ENCODE data around the gene PLXNA4. TPM values are rescaled to one million over a fixed set of nuclear protein-coding genes. Genes with fewer than 3 reads are reported as not detected.

Gene PLXNA4
- total RNA-seq, 2 donors from 2014 or later = 0.99 to 1.1 TPM

DNA sequence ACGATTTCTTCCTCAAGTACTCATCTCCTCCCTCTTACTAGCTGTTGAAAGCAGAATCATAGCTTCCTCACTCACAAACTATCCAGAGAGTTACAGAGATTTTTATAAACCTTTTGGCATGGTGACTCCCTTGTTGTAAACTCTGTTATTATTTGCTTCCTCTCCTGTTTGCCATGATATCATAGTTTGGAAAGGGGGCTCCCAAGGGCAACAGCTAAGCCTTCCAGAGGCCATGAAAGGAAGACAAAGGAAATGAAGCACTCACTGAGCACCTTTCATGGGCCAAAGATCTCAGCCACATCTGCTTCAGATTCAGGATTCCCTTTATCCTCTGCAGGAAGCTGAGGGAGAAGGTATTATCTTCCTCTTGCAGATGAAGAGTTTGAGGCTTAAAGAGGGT is 484.6 kb downstream of the PLXNA4 start:
- ATAC-seq (replicated peaks in 1 of 2) (no peak), DNase-seq (no peak)
- Mint-ChIP-seq H3K36me3 (ENCODE audit: insufficient read depth in 2 of 2) (no peaks in the 10 kb centered on the region), H3K4me3 (no peak overlapping the region), H3K9me3 (no peaks in the 10 kb centered on the region), H3K27me3 (ENCODE audit: low read depth) (peaks cover 5% of the 10 kb centered on the region), H3K4me1 (ENCODE audit: low read depth) (no peaks in the 10 kb centered on the region), H3K27ac (no peak overlapping the region)

DNA sequence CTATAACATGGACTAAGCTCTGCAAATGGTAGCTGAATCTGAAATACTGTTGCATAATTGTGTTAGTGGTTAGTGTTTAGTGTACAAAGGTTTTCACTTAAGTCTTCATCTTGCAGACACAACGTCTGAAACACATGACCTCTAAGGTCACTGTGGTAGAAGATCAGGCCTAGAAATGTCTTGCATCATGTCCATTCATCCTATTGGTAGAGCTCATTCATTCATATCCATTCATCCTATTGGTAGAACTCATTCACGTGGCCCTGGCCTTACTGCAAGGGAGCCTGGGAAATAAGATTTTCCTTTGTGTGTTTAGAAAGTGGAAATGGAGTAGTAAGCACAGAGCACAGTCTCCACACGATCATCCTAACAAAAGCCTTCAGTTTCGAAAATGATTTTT is 485.8 kb downstream of the PLXNA4 start:
- Mint-ChIP-seq H3K27me3 (ENCODE audit: low read depth) (peaks cover 2% of the 10 kb centered on the region), H3K4me1 (ENCODE audit: low read depth) (no peaks in the 10 kb centered on the region), H3K9me3 (no peaks in the 10 kb centered on the region), H3K36me3 (ENCODE audit: insufficient read depth in 2 of 2) (no peaks in the 10 kb centered on the region), H3K4me3 (no peak overlapping the region), H3K27ac (no peak overlapping the region)
- DNase-seq (no peak), ATAC-seq (replicated peaks in 1 of 2) (no peak)

DNA sequence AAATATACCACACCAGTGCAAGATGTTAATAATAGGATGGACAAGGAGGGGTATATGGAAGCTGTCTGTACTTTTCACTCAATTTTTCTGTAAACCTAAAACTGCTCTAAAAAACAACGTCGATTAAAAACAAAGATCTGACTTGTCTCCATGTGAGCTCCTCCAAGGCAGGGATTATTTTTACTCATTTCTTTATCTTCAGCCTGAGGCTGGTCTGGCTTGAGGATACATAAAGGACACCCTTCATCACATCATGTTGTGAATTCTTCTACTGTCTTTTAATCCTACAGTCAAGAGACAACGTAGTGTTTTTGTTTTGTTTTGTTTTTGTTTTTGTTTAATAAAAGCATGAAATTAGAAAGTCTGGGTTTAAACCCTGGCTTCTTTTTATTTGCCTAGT is 486.9 kb downstream of the PLXNA4 start:
- no peak for DNase-seq
- no peaks in the 10 kb centered on the region for H3K4me1 Mint-ChIP-seq (ENCODE audit: low read depth)
- no peaks in the 10 kb centered on the region for H3K36me3 Mint-ChIP-seq (ENCODE audit: insufficient read depth in 2 of 2)
- H3K9me3 Mint-ChIP-seq = no peaks in the 10 kb centered on the region
- ATAC-seq (replicated peaks in 1 of 2) = no peak
- no peak overlapping the region for H3K27ac Mint-ChIP-seq
- peaks cover 1% of the 10 kb centered on the region for H3K27me3 Mint-ChIP-seq (ENCODE audit: low read depth)
- H3K4me3 Mint-ChIP-seq = no peak overlapping the region

DNA sequence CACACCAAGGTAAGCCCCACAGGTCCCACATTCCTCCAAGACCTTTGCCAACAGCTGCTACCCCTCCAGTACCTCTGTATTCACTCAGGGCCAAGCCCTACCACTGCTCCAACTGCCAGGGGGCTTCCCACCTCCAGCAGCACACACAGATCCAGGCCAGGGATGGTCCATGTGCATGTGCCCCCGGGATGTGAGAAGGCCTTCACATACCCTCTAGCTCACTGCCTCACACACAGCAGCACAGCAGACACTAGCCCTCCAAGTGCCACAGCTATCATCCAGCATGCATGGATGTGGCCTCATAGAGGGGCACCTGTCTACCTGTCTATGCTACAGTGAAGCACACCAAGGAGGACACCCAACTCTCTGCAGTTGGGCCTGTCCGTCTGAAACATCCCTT is 488.8 kb downstream of the PLXNA4 start:
- ATAC-seq (replicated peaks in 1 of 2) = no peak
- no peak for DNase-seq
- Mint-ChIP-seq H3K9me3 (no peaks in the 10 kb centered on the region), H3K27me3 (ENCODE audit: low read depth) (peaks cover 14% of the 10 kb centered on the region), H3K27ac (no peak overlapping the region), H3K4me3 (no peak overlapping the region), H3K4me1 (ENCODE audit: low read depth) (no peaks in the 10 kb centered on the region), H3K36me3 (ENCODE audit: insufficient read depth in 2 of 2) (no peaks in the 10 kb centered on the region)

DNA sequence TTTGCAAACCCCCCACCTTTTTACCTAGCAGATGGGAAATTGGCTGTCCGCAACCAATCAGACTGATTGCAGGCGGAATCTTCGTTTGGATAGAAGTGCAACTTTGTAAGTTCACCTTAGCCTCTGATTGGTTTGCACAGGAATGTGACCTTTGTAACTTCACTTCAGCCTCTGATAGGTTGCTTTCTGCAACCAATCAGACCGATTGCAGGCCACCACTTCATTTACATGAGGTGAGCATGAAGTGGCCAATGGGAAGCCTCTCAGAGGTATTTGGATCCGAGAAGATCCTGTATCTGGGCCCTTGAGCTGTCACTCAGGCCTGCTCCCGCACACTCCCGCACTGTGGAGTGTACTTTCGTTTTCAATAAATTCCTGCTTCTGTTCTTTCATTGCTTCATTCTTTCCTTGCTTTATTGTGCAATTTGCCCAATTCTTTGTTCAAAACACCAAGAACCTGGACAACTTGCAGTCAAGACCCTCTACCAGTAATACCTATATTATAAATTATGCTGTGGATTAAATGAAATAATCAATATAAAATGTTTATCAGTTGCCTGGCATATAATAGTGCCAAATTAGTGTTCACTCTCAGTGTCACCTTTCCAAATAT is 491.4 kb downstream of the PLXNA4 start:
- Mint-ChIP-seq H3K9me3 (no peaks in the 10 kb centered on the region), H3K36me3 (ENCODE audit: insufficient read depth in 2 of 2) (no peaks in the 10 kb centered on the region), H3K4me3 (no peak overlapping the region)

DNA sequence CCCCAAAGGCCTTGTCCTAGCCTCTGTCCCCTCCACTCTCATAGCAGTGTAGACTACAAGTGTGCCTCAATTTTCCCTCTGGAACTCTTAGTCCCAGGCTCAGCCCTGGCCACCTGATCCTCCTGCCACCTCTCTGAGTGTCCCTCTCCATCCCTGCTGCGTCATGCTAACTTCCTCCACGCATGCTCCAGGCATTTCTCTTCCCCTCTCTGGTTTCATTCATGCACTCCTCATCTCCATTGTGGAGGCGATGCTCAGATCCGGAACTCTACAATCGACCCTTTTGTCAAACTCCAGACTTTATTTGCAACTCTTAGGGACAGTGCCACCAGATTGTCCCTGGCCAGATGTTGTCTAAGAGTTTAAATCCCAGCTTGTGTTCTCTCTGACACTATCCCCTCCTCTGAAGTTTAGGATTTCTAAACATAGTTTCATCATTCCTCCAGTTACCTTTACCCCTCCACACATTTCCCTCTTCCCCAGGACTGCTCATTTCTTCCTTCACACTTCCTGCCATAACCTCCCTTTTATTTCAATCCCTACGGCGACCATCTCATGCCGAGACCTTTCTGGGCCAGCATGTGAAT is 492.6 kb downstream of the PLXNA4 start:
- ATAC-seq (replicated peaks in 1 of 2) (no peak), DNase-seq (no peak)
- Mint-ChIP-seq H3K36me3 (ENCODE audit: insufficient read depth in 2 of 2) (no peaks in the 10 kb centered on the region), H3K4me1 (ENCODE audit: low read depth) (no peaks in the 10 kb centered on the region), H3K4me3 (no peak overlapping the region), H3K9me3 (no peaks in the 10 kb centered on the region), H3K27me3 (ENCODE audit: low read depth) (peaks cover 28% of the 10 kb centered on the region), H3K27ac (no peak overlapping the region)

More for the DNA sequence above, 491.4 kb downstream of the PLXNA4 start:
- no peak for ATAC-seq (replicated peaks in 1 of 2)
- Mint-ChIP-seq H3K27me3 (ENCODE audit: low read depth) (peaks cover 23% of the 10 kb centered on the region), H3K4me1 (ENCODE audit: low read depth) (no peaks in the 10 kb centered on the region), H3K27ac (no peak overlapping the region)
- DNase-seq = no peak

DNA sequence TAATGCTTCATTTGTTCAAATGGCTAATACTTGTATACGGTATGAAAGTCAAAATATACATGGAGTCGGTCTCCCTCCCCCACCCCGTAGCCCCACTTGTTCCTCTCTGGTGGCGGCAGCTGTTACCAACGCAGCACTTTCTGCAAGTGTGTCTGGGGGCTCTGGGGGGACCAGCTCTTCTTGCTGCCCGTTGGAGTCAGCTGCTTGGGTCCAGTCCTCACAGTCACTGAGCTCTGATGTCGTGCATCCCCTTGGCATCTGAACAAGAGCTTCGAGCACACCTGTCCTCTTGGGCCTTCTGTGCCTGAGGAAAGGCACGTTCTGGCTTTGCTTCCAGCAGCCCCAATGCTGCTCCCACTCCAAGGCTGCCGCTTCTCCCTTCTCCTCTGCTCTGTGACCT is 493.1 kb downstream of the PLXNA4 start:
- peaks cover 28% of the 10 kb centered on the region for H3K27me3 Mint-ChIP-seq (ENCODE audit: low read depth)
- no peaks in the 10 kb centered on the region for H3K36me3 Mint-ChIP-seq (ENCODE audit: insufficient read depth in 2 of 2)
- H3K4me1 Mint-ChIP-seq (ENCODE audit: low read depth) = no peaks in the 10 kb centered on the region
- no peak overlapping the region for H3K27ac Mint-ChIP-seq
- no peaks in the 10 kb centered on the region for H3K9me3 Mint-ChIP-seq
- no peak overlapping the region for H3K4me3 Mint-ChIP-seq
- DNase-seq = no peak
- no peak for ATAC-seq (replicated peaks in 1 of 2)

DNA sequence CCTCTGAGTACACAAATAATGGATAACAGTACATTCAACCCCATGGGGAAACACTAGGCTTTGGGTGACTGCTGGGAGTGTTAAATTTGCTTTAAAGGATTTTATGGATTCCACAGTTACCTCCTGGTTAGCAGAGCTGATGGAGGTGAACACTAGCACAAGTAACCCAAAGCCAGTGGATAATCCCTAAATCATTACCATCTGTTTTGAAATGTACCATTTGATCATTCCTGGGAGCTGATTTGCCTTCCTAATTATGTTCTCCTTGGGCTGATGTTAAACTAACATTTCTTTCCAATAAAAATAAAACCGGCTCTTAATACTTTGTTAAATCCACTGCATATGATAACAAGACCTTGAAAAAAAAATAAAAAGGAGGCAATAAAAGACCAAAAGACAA is 493.9 kb downstream of the PLXNA4 start:
- peaks cover 32% of the 10 kb centered on the region for H3K27me3 Mint-ChIP-seq (ENCODE audit: low read depth)
- no peak for DNase-seq
- H3K4me1 Mint-ChIP-seq (ENCODE audit: low read depth) = no peaks in the 10 kb centered on the region
- no peaks in the 10 kb centered on the region for H3K36me3 Mint-ChIP-seq (ENCODE audit: insufficient read depth in 2 of 2)
- no peaks in the 10 kb centered on the region for H3K9me3 Mint-ChIP-seq
- no peak overlapping the region for H3K4me3 Mint-ChIP-seq
- no peak for ATAC-seq (replicated peaks in 1 of 2)
- H3K27ac Mint-ChIP-seq = no peak overlapping the region

DNA sequence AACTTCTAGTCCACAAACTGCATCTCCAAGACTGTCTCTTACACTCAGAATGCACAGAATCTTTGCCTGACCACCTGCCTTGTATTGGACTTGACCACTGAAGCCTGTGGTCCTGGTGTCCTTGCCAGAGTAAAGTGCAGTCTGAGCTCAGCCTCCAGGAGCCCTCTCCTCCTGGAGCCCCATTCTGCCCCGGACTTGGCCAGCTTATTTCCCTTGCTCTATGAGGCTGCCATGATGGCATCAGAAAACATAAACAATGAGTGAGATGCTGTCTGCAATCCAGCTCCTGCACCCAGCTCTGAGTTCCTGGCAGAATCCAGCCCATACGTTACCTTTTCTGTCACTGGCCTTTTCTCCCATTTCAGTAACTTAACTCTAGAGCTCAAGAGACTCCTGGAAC is 494.6 kb downstream of the PLXNA4 start:
- Mint-ChIP-seq H3K27me3 (ENCODE audit: low read depth) (peaks cover 37% of the 10 kb centered on the region), H3K4me3 (no peak overlapping the region), H3K4me1 (ENCODE audit: low read depth) (no peaks in the 10 kb centered on the region), H3K27ac (no peak overlapping the region), H3K9me3 (no peaks in the 10 kb centered on the region), H3K36me3 (ENCODE audit: insufficient read depth in 2 of 2) (no peaks in the 10 kb centered on the region)
- DNase-seq (no peak), ATAC-seq (replicated peaks in 1 of 2) (no peak)

DNA sequence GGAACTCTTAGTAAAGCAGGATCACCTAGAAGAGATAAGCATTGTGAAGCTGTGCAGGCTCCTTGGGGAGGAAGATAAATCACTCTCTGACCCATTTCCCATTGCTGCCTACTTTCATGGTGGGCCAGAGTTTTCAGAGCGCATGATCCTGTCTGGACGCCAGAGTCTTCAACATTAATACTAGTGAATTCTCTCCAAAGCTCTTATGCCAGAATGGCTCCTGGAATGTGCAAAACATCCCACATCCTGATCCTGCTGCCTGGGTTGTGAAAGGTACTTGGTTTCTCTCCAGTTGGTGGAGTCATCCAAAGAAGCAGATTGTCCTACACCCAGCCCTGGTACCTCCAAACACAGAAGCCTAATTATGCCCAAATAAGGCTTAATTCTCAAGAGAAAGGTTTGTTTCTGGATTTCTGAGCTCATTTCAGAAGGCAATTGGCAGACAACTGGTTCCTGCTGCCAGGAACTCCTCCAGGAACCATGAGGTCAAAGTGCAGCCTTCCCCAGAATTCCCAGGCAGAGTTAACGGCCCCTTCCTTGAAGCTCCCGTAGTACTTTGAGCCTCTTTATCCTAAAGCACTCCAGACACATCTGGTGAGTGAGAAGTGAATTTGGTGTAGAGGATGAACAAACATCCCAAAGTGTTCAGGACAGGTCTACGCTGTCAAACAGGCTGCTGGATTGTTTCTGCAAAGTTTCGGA is 495.2 kb downstream of the PLXNA4 start:
- H3K27me3 Mint-ChIP-seq (ENCODE audit: low read depth) = peaks cover 42% of the 10 kb centered on the region
- no peaks in the 10 kb centered on the region for H3K4me1 Mint-ChIP-seq (ENCODE audit: low read depth)
- H3K27ac Mint-ChIP-seq = no peak overlapping the region
- ATAC-seq (replicated peaks in 1 of 2) (no peak), DNase-seq (no peak)
- H3K4me3 Mint-ChIP-seq = no peak overlapping the region
- no peaks in the 10 kb centered on the region for H3K9me3 Mint-ChIP-seq
- H3K36me3 Mint-ChIP-seq (ENCODE audit: insufficient read depth in 2 of 2) = no peaks in the 10 kb centered on the region

DNA sequence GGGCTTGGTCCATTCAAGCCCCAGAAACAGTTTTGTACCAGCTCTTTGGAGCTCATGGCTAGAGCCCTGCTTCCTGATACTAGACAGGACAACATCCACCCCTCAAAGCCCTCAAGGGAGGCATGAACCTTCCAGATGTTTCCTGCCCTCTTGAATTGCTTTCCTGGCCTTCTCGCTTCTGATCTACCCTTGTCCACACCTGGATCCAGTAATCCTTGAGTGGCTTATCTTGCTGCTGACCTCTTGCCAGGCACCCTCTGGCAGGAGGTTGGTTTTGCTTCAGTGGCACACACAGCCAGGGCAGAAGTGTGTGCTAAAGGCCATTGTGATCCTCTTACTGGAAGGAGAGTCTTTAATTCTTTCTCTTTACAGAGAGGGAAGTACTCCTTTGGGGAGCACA is 495.8 kb downstream of the PLXNA4 start:
- ATAC-seq (replicated peaks in 1 of 2) = no peak
- Mint-ChIP-seq H3K27ac (no peak overlapping the region), H3K9me3 (no peaks in the 10 kb centered on the region), H3K36me3 (ENCODE audit: insufficient read depth in 2 of 2) (no peaks in the 10 kb centered on the region), H3K4me1 (ENCODE audit: low read depth) (no peaks in the 10 kb centered on the region), H3K27me3 (ENCODE audit: low read depth) (peaks cover 48% of the 10 kb centered on the region), H3K4me3 (peak overlapping the region in 1 of 2 donors; percentile 36)
- no peak for DNase-seq

DNA sequence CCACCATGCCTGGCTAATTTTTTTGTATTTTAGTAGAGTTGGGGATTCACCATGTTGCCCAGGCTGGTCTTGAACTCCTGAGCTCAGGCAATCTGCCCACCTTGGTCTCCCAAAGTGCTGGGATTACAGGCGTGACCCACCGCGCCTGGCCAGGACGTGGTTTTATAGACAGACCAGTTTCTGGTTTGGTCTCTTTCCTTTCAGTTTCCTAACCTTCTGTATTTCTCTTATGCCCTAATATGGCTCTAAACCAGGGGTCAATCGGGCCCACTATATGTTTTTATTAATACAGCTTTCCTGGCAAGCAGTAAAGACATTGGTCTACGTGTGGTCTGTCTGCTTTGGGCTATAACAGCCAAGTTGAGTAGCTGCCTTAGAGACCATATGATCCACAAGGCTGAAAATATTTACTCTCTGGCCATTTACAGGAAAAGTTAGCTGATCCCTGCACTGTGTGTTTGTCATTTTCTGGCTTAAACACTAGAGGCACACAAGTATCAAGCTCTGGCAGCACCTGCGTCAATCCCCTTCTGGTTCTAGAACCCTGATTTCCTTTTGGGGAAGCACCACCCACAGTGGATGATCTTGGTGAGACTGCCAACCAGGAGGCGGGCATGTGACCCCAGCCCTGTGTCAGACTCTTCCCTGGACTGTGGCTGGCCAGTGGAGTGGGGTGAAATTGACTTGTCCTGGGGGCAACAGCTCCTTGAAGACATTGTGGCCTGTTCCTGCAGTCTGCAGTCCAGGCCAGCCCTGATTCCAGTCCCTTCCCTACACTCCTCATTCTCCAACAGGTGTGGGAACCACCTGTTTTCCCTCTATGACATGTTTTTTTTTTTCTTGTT is 497.2 kb downstream of the PLXNA4 start:
- Mint-ChIP-seq H3K27ac (no peak overlapping the region), H3K4me3 (no peak overlapping the region), H3K36me3 (ENCODE audit: insufficient read depth in 2 of 2) (no peaks in the 10 kb centered on the region), H3K4me1 (ENCODE audit: low read depth) (no peaks in the 10 kb centered on the region), H3K27me3 (ENCODE audit: low read depth) (peaks cover 44% of the 10 kb centered on the region), H3K9me3 (no peaks in the 10 kb centered on the region)
- DNase-seq (no peak), ATAC-seq (replicated peaks in 1 of 2) (no peak)

DNA sequence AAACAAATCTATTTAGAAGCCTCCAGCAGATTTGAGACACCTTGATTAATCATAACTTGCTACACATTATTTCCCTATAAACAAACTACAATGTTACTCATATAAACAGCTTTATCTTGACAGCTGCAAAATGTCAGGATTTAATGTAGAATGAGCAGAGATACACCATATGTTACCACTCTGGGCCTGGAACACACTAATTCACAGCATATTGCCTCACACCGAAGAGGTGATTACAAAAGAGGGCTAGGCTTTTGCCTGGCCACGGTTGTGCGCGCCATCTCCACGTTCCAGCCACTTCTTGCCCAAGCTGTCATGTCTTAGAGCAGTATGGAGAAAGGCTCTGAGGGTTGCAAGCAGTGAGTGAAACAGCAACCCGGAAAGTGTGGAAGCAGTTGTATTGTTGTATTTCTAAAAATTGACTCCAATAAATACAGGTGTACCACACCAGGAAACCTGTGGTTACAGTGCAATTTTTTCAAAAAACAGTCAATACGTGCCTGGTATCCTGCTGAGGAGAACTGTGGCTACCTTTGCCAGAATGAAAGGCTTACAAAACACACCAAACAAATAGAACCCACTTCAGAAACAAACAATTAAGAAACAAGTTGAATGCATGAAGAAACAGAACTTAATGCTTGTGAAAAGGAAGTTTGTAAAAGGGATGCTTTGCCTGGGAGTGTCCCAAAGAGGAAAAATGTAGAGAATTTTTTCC is 498.1 kb downstream of the PLXNA4 start:
- Mint-ChIP-seq H3K27ac (no peak overlapping the region), H3K4me1 (ENCODE audit: low read depth) (no peaks in the 10 kb centered on the region), H3K36me3 (ENCODE audit: insufficient read depth in 2 of 2) (no peaks in the 10 kb centered on the region), H3K9me3 (no peaks in the 10 kb centered on the region), H3K27me3 (ENCODE audit: low read depth) (peaks cover 34% of the 10 kb centered on the region), H3K4me3 (no peak overlapping the region)
- no peak for ATAC-seq (replicated peaks in 1 of 2)
- no peak for DNase-seq
